Activated CD8-positive, alpha-beta T cell treated with anti-CD3 and anti-CD28 coated beads for 36 hours (primary cell): ENCODE data around the gene RETREG1. TPM values are rescaled to one million over a fixed set of nuclear protein-coding genes. Genes with fewer than 3 reads are reported as not detected.
"Not testable (repeated sequence)": the region's sequence is repeated elsewhere in the genome, so short reads cannot be mapped to it uniquely, and the experiment has no call there.

ENCODE experiments used
- ATAC-seq: fragments of 200-7000 bp; cut with Tn5 transposase; one replicate; pipeline ENCODE4 v1.10.0; 2021; ENCODE audit warnings: mild to moderate bottlenecking, moderate library complexity
- CTCF ChIA-PET: fragments of 350-600 bp; sonication (Branson Sonifier 250); formaldehyde crosslinking; loops from one replicate; lab custom pipeline; 2021; ENCODE audit warnings: antibody characterized with exemption; lab: Charles Lee
- POLR2A ChIA-PET: fragments of 350-600 bp; sonication (Branson Sonifier 250); formaldehyde crosslinking; loops from one replicate; lab custom pipeline; 2021; ENCODE audit warnings: antibody characterized with exemption; lab: Charles Lee
- DNase-seq: peaks from one replicate; pipeline ENCODE4 v3.0.0-alpha.2; 2020
- H3K27ac Mint-ChIP-seq: one replicate; pipeline ENCODE4 v1.8.0; 2021; ENCODE audit warnings: mild to moderate bottlenecking, mixed read lengths
- H3K27me3 Mint-ChIP-seq: one replicate; pipeline ENCODE4 v1.8.0; 2021; ENCODE audit warnings: mixed read lengths
- H3K36me3 Mint-ChIP-seq: one replicate; pipeline ENCODE4 v1.8.0; 2021; ENCODE audit warnings: low read depth, mixed read lengths
- H3K4me1 Mint-ChIP-seq: one replicate; pipeline ENCODE4 v1.8.0; 2021; ENCODE audit warnings: low read depth, mixed read lengths
- H3K4me3 Mint-ChIP-seq: one replicate; pipeline ENCODE4 v1.8.0; 2021; ENCODE audit warnings: mild to moderate bottlenecking, moderate library complexity, mixed read lengths
- H3K9me3 Mint-ChIP-seq: one replicate; pipeline ENCODE4 v1.8.0; 2021; ENCODE audit warnings: mixed read lengths
- intact Hi-C: fragments of 100-400 bp; cut with micrococcal nuclease; formaldehyde crosslinking; loops from one replicate; pipeline ENCODE4 v1.10.0; 2022
- total RNA-seq, 2 experiments: library from RNA; stranded (reverse); gene quantifications; one replicate each; pipeline ENCODE4 v1.2.3, GENCODE V29; 2021
- TF ChIP-seq, protein P1 (sequence below): fragments of 200-600 bp; IDR thresholded peaks from one replicate; pipeline ENCODE4 v1.8.0; 2022; ENCODE audit warnings: antibody characterized with exemption, mild to moderate bottlenecking

RETREG1 gene
- total RNA-seq, 2 experiments from 2014 or later, result 31.7 to 31.9 TPM

DNA sequence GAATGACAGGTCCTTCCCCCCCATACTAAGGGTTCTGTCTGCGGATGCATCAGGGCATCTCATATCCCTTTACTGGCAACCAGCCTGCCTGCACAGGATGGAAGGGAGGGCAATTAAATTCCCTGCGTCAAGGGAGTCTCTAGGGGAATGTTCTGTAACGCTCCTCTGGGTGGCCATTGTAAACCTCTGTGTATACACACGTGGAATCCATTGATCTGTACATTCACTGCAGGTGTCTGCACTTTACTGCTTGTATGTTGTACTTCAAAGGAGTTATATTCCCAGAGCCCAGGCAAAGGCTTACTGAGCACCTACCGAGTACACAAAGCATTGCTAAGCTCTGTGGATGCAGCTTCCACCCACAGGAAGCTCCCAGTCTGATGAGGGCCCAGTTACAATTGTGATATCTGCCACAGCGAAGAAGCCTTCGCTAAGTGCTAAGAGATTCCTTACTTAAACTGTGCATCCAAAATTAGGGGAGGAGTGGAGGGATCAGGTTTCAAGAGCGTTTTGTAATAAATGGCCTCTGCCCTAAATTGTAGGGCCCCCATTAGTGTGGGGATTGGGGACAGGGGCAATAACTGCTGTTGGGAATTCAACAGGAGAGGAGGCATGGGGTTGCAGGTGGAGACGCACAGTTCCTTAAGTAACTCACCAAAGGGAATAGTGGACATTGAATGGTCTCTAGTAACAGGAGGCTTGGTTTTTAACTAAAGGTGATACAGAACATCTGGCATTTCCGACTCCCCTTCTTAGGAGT is 1.5 kb upstream of the RETREG1 start:
- no peak overlapping the region for H3K4me3 Mint-ChIP-seq
- H3K27me3 Mint-ChIP-seq, result no peaks in the 10 kb centered on the region
- H3K27ac Mint-ChIP-seq, result no peak overlapping the region
- ChIA-PET CTCF (interaction anchor here (0.9 to 2.2 kb wide), 3 partner anchors 9 to 66 kb away, joined by 3 to 15 read pairs (median 4); no protein-coding TSS in a partner anchor), POLR2A (interaction anchor here (1.0 to 2.8 kb wide), 4 partner anchors 10 to 161 kb away, joined by 3 to 79 read pairs (median 6); no protein-coding TSS in a partner anchor)
- peaks cover 21% of the 10 kb centered on the region for H3K4me1 Mint-ChIP-seq
- intact Hi-C loops, result no loop called here
- H3K9me3 Mint-ChIP-seq, result no peaks in the 10 kb centered on the region
- no peak for DNase-seq
- H3K36me3 Mint-ChIP-seq, result peaks cover 14% of the 10 kb centered on the region
- peak; percentile 6 for ATAC-seq
- TF ChIP-seq, protein P1, sequence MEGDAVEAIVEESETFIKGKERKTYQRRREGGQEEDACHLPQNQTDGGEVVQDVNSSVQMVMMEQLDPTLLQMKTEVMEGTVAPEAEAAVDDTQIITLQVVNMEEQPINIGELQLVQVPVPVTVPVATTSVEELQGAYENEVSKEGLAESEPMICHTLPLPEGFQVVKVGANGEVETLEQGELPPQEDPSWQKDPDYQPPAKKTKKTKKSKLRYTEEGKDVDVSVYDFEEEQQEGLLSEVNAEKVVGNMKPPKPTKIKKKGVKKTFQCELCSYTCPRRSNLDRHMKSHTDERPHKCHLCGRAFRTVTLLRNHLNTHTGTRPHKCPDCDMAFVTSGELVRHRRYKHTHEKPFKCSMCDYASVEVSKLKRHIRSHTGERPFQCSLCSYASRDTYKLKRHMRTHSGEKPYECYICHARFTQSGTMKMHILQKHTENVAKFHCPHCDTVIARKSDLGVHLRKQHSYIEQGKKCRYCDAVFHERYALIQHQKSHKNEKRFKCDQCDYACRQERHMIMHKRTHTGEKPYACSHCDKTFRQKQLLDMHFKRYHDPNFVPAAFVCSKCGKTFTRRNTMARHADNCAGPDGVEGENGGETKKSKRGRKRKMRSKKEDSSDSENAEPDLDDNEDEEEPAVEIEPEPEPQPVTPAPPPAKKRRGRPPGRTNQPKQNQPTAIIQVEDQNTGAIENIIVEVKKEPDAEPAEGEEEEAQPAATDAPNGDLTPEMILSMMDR, result no peak

DNA sequence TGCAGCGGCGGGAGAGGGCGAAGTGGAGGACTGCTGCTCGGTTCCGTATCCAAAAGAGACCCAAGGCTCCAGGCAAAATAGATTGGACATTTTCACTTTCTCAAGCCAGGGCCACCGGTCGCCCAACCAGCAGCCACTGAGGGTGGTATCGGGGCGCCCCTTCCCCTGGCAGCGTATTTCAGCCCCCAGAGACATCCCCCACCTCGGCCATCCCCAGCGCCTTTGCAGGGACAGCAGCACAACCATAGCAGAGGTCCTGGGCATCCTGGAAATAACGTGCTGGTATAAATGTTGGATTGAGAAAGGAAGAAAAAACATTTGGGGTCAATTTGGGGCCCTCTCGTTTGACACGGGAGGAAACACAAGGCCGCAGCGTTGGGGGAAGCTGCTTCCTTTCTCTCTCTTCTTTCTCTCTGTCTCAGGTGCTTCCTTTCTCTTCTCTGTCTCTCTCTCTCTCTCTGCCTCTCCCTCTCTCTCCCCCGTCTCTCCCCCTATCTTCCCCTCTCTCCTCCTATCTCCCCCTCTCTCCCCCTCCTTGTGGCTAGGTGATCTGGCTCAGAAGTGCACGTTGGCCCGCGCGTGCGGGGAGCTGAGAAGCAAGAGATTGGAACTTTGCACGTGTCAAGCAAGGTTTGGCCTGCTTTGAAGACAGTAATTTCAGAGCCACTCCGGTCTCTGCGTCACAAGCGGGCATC is 624 bp upstream of the RETREG1 start:
- TF ChIP-seq, protein P1, result no peak
- DNase-seq (peak; percentile 71), ATAC-seq (peak; percentile 31)
- Mint-ChIP-seq H3K27ac (no peak overlapping the region), H3K4me1 (peaks cover 29% of the 10 kb centered on the region), H3K4me3 (no peak overlapping the region), H3K27me3 (no peaks in the 10 kb centered on the region), H3K36me3 (peaks cover 17% of the 10 kb centered on the region), H3K9me3 (no peaks in the 10 kb centered on the region)
- CTCF ChIA-PET, result interaction anchor here (0.7 to 2.2 kb wide), 5 partner anchors 10 to 161 kb away, joined by 3 to 15 read pairs (median 3); no protein-coding TSS in a partner anchor
- POLR2A ChIA-PET, result interaction anchor here (0.7 to 2.8 kb wide), 8 partner anchors 11 to 160 kb away, joined by 3 to 79 read pairs (median 4); no protein-coding TSS in a partner anchor
- intact Hi-C loops, result no loop called here

DNA sequence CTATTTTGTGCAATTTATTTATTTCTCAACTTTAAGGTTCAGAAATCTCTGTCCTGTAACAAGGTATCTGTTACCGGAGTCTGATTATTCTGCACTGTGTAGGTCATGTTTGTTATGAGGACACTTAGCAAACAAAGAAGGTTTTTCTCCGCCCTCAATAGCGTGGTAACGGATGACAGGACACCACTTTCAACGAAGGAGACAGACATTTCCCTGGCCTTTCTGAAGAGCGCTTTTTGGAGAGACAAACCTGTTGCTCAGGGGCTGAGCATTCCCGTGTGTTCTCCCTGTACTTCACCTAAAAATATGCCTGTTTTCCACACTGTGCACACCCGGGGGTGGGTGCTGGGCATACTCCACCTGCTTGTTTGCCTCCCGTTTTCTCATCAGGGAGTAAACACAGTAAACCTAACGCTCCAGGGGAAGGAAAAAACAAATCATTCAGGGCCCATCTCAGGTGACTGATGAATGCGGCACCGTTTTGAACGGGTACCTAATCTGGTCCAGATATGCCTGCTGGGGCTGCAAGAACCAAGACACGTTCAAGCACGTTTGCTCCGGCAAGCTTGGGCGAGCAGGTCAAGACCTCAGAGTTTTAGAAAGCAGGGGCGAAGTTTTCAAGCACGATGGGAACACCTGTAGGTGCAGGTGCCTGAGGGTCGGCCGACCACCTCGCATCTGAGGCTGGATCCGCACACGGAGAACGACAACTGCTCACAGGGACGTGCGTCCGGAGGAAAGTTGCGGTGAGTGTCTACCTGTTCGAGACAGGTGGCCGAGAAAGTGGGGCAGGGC is 859 bp downstream of the RETREG1 start:
- Mint-ChIP-seq H3K27me3 (no peaks in the 10 kb centered on the region), H3K27ac (peak overlapping the region; percentile 93), H3K4me3 (peak overlapping the region; percentile 95), H3K9me3 (peaks cover 6% of the 10 kb centered on the region), H3K4me1 (peaks cover 41% of the 10 kb centered on the region), H3K36me3 (peaks cover 24% of the 10 kb centered on the region)
- no peak for ATAC-seq
- TF ChIP-seq, protein P1, result no peak
- DNase-seq, result peak; percentile 28
- ChIA-PET POLR2A (interaction anchor here (1.3 to 2.8 kb wide), 3 partner anchors 10 to 149 kb away, joined by 5 to 79 read pairs (median 5); no protein-coding TSS in a partner anchor), CTCF (interaction anchor here (1.0 to 2.2 kb wide), 6 partner anchors 11 to 51 kb away, joined by 3 to 15 read pairs (median 4); no protein-coding TSS in a partner anchor)
- intact Hi-C loops, result no loop called here

DNA sequence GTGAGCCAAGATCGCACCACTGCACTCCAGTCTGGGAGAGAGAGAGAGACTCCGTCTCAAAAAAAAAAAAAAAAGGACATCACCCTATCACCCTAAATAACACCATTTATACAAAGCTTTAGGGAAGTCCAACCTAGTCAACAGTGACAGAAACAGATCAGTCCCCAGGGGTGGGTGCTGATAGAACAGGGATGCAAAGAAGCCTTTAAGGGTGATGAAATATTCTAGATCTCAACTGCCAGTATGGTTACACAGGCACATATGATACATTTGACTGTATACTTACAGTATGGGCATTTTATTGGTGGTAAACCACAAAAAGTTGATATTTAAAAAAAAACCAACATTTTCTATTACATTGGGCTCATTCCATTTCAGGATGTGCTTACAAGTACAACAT is 4.8 kb downstream of the RETREG1 start:
- Mint-ChIP-seq H3K27me3 (no peaks in the 10 kb centered on the region), H3K4me1 (peaks cover 55% of the 10 kb centered on the region), H3K4me3 (no peak overlapping the region), H3K9me3 (peaks cover 6% of the 10 kb centered on the region), H3K36me3 (peaks cover 32% of the 10 kb centered on the region), H3K27ac (peak overlapping the region; percentile 32)
- TF ChIP-seq, protein P1, result no peak
- ATAC-seq, result peak; percentile 49
- ChIA-PET POLR2A (interaction anchor here (1.3 kb wide), 1 partner anchor 15 kb away, joined by 4 read pairs; no protein-coding TSS in a partner anchor), CTCF (interaction anchor here (0.7 kb wide), 1 partner anchor 67 kb away, joined by 3 read pairs; no protein-coding TSS in a partner anchor)
- peak; percentile 34 for DNase-seq
- intact Hi-C loops, result no loop called here

DNA sequence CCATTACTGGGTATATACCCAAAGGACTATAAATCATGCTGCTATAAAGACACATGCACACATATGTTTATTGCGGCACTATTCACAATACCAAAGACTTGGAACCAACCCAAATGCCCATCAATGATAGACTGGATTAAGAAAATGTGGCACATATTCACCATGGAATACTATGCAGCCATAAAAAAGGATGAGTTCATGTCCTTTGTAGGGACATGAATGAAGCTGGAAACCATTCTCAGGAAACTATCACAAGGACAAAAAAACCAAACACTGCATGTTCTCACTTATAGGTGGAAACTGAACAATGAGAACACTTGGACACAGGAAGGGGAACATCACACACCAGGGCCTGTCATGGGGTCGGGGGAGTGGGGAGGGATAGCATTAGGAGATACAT is 5.9 kb downstream of the RETREG1 start:
- POLR2A ChIA-PET, result interaction anchor here (1.3 kb wide), 1 partner anchor 16 kb away, joined by 4 read pairs; no protein-coding TSS in a partner anchor
- peaks cover 38% of the 10 kb centered on the region for H3K36me3 Mint-ChIP-seq
- H3K9me3 Mint-ChIP-seq, CTCF ChIA-PET, H3K4me3 Mint-ChIP-seq, intact Hi-C loops, DNase-seq, H3K27ac Mint-ChIP-seq, ATAC-seq, H3K27me3 Mint-ChIP-seq: not testable (repeated sequence)
- peaks cover 61% of the 10 kb centered on the region for H3K4me1 Mint-ChIP-seq
